Measurements from ENCODE around the gene CHMP2B. TPM values are rescaled to one million over a fixed set of nuclear protein-coding genes. Genes with fewer than 3 reads are reported as not detected.

The CHMP2B gene
- total and polyA plus RNA-seq, 2 of the 8 experiments (the other 6 are each of a cell fraction or from before 2014, with no cell fraction given): 14.0 to 56.5 TPM

DNA sequence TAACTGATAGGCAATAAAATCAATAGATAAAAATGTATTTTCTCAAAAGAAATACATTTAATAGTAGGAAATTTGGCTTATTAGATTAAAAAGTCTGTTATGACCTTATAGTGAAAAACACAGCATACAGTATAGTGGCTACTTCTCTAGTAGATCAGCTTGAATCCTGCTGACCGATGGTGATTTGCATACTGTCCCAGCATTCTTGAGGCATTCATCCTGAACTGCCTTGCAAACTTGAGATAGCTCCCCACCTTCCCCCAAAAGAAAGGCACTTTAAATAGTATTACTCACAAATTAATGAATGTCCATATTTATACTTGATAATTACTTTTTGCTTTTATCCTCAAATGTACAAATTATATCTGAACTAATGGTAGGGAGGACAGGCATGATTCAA lies 6.7 kb downstream of the CHMP2B start:
- no peak overlapping the region for H3K9ac ChIP-seq (replicated peaks in 1 of 4; ENCODE audit: extremely low read depth in 1 of 4, low read depth in 3 of 4, low read length in 3 of 4)
- peaks cover 5 to 96% of the 10 kb centered on the region in 2 experiments; a peak in 3 of 4 replicates for H3K79me2 ChIP-seq (ENCODE audit: control insufficient read depth in 1 of 2, insufficient read depth in 2 of 2, low read length in 2 of 2)
- H2BK5ac ChIP-seq (ENCODE audit: low read depth, low read length): no peak overlapping the region
- no peak for TF ChIP-seq MAFK (IDR thresholded peaks at IDR 0.05; ENCODE audit: low read depth, low read length)
- TF ChIP-seq, protein P1, sequence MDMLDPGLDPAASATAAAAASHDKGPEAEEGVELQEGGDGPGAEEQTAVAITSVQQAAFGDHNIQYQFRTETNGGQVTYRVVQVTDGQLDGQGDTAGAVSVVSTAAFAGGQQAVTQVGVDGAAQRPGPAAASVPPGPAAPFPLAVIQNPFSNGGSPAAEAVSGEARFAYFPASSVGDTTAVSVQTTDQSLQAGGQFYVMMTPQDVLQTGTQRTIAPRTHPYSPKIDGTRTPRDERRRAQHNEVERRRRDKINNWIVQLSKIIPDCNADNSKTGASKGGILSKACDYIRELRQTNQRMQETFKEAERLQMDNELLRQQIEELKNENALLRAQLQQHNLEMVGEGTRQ (IDR thresholded peaks at IDR 0.05; ENCODE audit: low read length): no peak
- TF ChIP-seq TAF1 (IDR thresholded peaks at IDR 0.05; ENCODE audit: low read depth, low read length): no peak
- TF ChIP-seq KDM4A (IDR thresholded peaks at IDR 0.05; ENCODE audit: low read depth, low read length, severe bottlenecking): no peak
- no peak for TF ChIP-seq TBP (IDR thresholded peaks at IDR 0.05; ENCODE audit: low read depth, low read length)
- TF ChIP-seq ASH2L (IDR thresholded peaks at IDR 0.05; ENCODE audit: low read length): no peak
- no peak for TF ChIP-seq SP4 (IDR thresholded peaks at IDR 0.05; ENCODE audit: low read length)
- no peak overlapping the region for H3K56ac ChIP-seq (replicated peaks; ENCODE audit: insufficient read length, low read depth, low read length)
- H2BK12ac ChIP-seq (ENCODE audit: low read depth, low read length): no peak overlapping the region
- CTCF ChIA-PET (ENCODE audit: partially characterized antibody): interaction anchor here (1.8 kb wide), 1 partner anchor 27 kb away, joined by 4 read pairs; no protein-coding TSS in a partner anchor
- H3K27me3 ChIP-seq (replicated peaks in 1 of 4; ENCODE audit: control insufficient read depth in 3 of 4, extremely low read depth in 1 of 4, insufficient read depth in 3 of 4, low read length in 3 of 4): no peaks in the 10 kb centered on the region
- no peak overlapping the region for H3K14ac ChIP-seq (ENCODE audit: insufficient read length)
- H4K5ac ChIP-seq (ENCODE audit: insufficient read length, low read depth, low read length): no peak overlapping the region
- no peak overlapping the region for H2BK120ac ChIP-seq (replicated peaks; ENCODE audit: low read depth, low read length)
- H3K79me1 ChIP-seq (ENCODE audit: low read depth, low read length): no peaks in the 10 kb centered on the region; the same call in 1 of the 2 replicates
- H3K4ac ChIP-seq (replicated peaks; ENCODE audit: insufficient read length, low read depth, low read length): no peak overlapping the region
- H3K4me2 ChIP-seq (ENCODE audit: insufficient read depth in 1 of 2, low read depth in 2 of 2, low read length in 2 of 2): no peak overlapping the region
- WGBS, 2 experiments (ENCODE audit: extremely low coverage in 1 of 2, insufficient coverage in 1 of 2, insufficient read length in 1 of 2, insufficient replicate concordance in 2 of 2, low coverage in 1 of 2, low lambda C conversion rate in 2 of 2, missing lambda C conversion rate in 1 of 2): 73% methylated on average over 1 of the region's 1 CpG; no CpG with 5 or more reads in 1 of the 2 experiments
- POLR2A ChIA-PET (ENCODE audit: partially characterized antibody): interaction anchor here (0.9 kb wide), 1 partner anchor 23 kb away, joined by 3 read pairs; no protein-coding TSS in a partner anchor
- peak; percentile 60 for FAIRE-seq
- H2AK5ac ChIP-seq (ENCODE audit: low read depth, low read length): no peak overlapping the region
- H4K91ac ChIP-seq (replicated peaks; ENCODE audit: insufficient read length, low read length): no peak overlapping the region
- no peak overlapping the region for H3K4me3 ChIP-seq (ENCODE audit: extremely low read depth in 1 of 4, insufficient read depth in 2 of 4, low read depth in 3 of 4, low read length in 4 of 4)
- no peak overlapping the region for H3K18ac ChIP-seq (ENCODE audit: extremely low read depth, low read length)
- H3K23me2 ChIP-seq (ENCODE audit: low read depth, low read length): no peaks in the 10 kb centered on the region
- no peak overlapping the region for H2BK15ac ChIP-seq (ENCODE audit: low read length)
- peaks cover 4 to 6% of the 10 kb centered on the region in 2 experiments; a peak in 1 of 4 replicates for H3K9me3 ChIP-seq (ENCODE audit: insufficient read depth in 2 of 2, low read depth in 1 of 2, low read length in 1 of 2)
- DNase-seq (ENCODE audit: low read depth in 1 of 2, low spot score in 2 of 2): no peak
- H3K27ac ChIP-seq (ENCODE audit: low read depth, low read length): no peak overlapping the region
- H2BK20ac ChIP-seq (ENCODE audit: low read length): no peak overlapping the region
- H3K4me1 ChIP-seq (replicated peaks in 1 of 4; ENCODE audit: control insufficient read depth in 3 of 4, insufficient read depth in 4 of 4, low read length in 3 of 4): peaks cover 0 to 2% (median 0%) of the 10 kb centered on the region in 4 experiments; a peak in 2 of 7 replicates
- H3K23ac ChIP-seq (ENCODE audit: insufficient read length): no peak overlapping the region
- H4K20me1 ChIP-seq (replicated peaks in 1 of 2; ENCODE audit: control insufficient read depth in 1 of 2, insufficient read depth in 2 of 2, low read length in 2 of 2): peaks cover 0 to 4% of the 10 kb centered on the region in 2 experiments
- peaks cover 0 to 7% (median 3%) of the 10 kb centered on the region in 4 experiments; a peak in 3 of 8 replicates for H3K36me3 ChIP-seq (ENCODE audit: control insufficient read depth in 2 of 4, insufficient read depth in 4 of 4, low read length in 3 of 4)
- no peak overlapping the region for H4K8ac ChIP-seq (ENCODE audit: extremely low read depth, insufficient read depth, low read length)
- H2AFZ ChIP-seq (ENCODE audit: low read length): no peak overlapping the region

Measured in H1 (cell line).